Measurements from ENCODE around the gene GDPD3. TPM values are rescaled to one million over a fixed set of nuclear protein-coding genes. Genes with fewer than 3 reads are reported as not detected.

Gene GDPD3
- total and polyA plus RNA-seq, 2 of the 13 experiments (the other 11 are each of a cell fraction or from before 2014, with no cell fraction given): 18.7 to 20.6 TPM

DNA sequence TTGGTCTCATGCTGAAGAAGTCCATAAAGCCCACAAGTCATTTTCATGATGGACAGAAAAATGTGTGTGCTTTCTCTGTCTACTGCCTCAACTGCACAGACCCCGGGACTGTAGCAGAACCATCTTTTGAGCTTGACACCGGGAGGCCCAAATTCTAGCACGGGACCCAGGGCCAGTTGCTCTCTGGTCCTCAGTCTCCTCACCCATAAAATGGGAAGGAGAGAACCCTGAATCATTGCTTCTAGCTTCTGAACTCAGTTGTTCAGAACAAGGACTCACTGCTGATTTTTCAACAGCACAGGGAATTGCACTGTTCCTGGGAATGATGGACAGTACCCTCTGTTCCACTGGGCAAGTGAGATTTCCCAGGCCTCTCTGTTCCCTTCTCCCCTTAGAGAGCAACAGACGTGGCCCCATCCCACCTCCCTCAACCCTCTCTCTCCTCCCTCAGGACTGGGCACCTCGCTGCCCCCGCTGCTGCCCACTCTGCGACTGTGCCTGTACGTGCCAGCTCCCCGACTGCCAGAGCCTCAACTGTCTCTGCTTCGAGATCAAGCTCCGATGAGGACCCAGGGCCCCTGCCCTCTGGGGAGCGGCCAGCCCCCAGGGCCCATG is 50.0 kb downstream of the GDPD3 start (continued):
- TF ChIP-seq, protein P1, sequence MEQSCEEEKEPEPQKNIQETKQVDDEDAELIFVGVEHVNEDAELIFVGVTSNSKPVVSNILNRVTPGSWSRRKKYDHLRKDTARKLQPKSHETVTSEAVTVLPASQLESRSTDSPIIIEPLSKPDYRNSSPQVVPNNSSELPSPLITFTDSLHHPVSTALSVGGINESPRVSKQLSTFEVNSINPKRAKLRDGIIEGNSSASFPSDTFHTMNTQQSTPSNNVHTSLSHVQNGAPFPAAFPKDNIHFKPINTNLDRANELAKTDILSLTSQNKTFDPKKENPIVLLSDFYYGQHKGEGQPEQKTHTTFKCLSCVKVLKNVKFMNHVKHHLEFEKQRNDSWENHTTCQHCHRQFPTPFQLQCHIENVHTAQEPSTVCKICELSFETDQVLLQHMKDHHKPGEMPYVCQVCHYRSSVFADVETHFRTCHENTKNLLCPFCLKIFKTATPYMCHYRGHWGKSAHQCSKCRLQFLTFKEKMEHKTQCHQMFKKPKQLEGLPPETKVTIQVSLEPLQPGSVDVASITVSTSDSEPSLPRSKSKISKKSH (CRISPR knock-in tag; IDR thresholded peaks at IDR 0.05; ENCODE audit: borderline replicate concordance): no peak
- TF ChIP-seq TOE1 (CRISPR knock-in tag; IDR thresholded peaks at IDR 0.05) (peak; percentile 21; the same call in 1 of the 2 replicates), ELF4 (CRISPR knock-in tag; IDR thresholded peaks at IDR 0.05; ENCODE audit: borderline replicate concordance) (no peak), TCF7L2 (IDR thresholded peaks at IDR 0.05; ENCODE audit: low read depth, low read length) (no peak), GATA4 (IDR thresholded peaks at IDR 0.05; ENCODE audit: borderline replicate concordance, low read depth) (no peak), ZNF652 (CRISPR knock-in tag; IDR thresholded peaks at IDR 0.05; ENCODE audit: borderline replicate concordance, low read depth) (no peak), NR3C1 (CRISPR knock-in tag; IDR thresholded peaks at IDR 0.05) (no peak), ZNF484 (CRISPR knock-in tag; IDR thresholded peaks at IDR 0.05; ENCODE audit: borderline replicate concordance, low read depth) (no peak), LCORL (IDR thresholded peaks at IDR 0.05) (no peak), LCORL (CRISPR knock-in tag; IDR thresholded peaks at IDR 0.05) (no peak), SRSF4 (IDR thresholded peaks at IDR 0.05; ENCODE audit: low read depth, low read length, poor library complexity, severe bottlenecking) (no peak), ZNF724P (CRISPR knock-in tag; IDR thresholded peaks at IDR 0.05; ENCODE audit: borderline replicate concordance) (no peak), ZNF124 (CRISPR knock-in tag; IDR thresholded peaks at IDR 0.05) (no peak; the same call in 1 of the 2 replicates), ZNF737 (CRISPR knock-in tag; IDR thresholded peaks at IDR 0.05; ENCODE audit: borderline replicate concordance) (no peak), GABPA (IDR thresholded peaks at IDR 0.05; ENCODE audit: low read depth, low read length) (no peak), GABPA (CRISPR knock-in tag; IDR thresholded peaks at IDR 0.05; ENCODE audit: low read depth) (no peak), ZNF224 (CRISPR knock-in tag; IDR thresholded peaks at IDR 0.05) (no peak), MATR3 (CRISPR knock-in tag; IDR thresholded peaks at IDR 0.05) (no peak), NR2F1 (CRISPR knock-in tag; IDR thresholded peaks at IDR 0.05) (0 out of 4 replicates have a peak, but pooled peaks of 1 of the 2 experiments have one; percentile 19)
- TF ChIP-seq, protein P2, sequence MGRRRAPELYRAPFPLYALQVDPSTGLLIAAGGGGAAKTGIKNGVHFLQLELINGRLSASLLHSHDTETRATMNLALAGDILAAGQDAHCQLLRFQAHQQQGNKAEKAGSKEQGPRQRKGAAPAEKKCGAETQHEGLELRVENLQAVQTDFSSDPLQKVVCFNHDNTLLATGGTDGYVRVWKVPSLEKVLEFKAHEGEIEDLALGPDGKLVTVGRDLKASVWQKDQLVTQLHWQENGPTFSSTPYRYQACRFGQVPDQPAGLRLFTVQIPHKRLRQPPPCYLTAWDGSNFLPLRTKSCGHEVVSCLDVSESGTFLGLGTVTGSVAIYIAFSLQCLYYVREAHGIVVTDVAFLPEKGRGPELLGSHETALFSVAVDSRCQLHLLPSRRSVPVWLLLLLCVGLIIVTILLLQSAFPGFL (CRISPR knock-in tag; IDR thresholded peaks at IDR 0.05): 0 out of 2 replicates have a peak, but pooled peaks have one; percentile 45
- TF ChIP-seq, protein P3, sequence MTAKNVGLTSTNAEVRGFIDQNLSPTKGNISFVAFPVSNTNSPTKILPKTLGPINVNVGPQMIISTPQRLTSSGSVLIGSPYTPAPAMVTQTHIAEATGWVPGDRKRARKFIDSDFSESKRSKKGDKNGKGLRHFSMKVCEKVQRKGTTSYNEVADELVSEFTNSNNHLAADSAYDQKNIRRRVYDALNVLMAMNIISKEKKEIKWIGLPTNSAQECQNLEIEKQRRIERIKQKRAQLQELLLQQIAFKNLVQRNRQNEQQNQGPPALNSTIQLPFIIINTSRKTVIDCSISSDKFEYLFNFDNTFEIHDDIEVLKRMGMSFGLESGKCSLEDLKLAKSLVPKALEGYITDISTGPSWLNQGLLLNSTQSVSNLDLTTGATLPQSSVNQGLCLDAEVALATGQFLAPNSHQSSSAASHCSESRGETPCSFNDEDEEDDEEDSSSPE (CRISPR knock-in tag; IDR thresholded peaks at IDR 0.05): no peak
- TF ChIP-seq, protein P4, sequence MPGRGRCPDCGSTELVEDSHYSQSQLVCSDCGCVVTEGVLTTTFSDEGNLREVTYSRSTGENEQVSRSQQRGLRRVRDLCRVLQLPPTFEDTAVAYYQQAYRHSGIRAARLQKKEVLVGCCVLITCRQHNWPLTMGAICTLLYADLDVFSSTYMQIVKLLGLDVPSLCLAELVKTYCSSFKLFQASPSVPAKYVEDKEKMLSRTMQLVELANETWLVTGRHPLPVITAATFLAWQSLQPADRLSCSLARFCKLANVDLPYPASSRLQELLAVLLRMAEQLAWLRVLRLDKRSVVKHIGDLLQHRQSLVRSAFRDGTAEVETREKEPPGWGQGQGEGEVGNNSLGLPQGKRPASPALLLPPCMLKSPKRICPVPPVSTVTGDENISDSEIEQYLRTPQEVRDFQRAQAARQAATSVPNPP (CRISPR knock-in tag; IDR thresholded peaks at IDR 0.05): no peak
- TF ChIP-seq, protein P5, sequence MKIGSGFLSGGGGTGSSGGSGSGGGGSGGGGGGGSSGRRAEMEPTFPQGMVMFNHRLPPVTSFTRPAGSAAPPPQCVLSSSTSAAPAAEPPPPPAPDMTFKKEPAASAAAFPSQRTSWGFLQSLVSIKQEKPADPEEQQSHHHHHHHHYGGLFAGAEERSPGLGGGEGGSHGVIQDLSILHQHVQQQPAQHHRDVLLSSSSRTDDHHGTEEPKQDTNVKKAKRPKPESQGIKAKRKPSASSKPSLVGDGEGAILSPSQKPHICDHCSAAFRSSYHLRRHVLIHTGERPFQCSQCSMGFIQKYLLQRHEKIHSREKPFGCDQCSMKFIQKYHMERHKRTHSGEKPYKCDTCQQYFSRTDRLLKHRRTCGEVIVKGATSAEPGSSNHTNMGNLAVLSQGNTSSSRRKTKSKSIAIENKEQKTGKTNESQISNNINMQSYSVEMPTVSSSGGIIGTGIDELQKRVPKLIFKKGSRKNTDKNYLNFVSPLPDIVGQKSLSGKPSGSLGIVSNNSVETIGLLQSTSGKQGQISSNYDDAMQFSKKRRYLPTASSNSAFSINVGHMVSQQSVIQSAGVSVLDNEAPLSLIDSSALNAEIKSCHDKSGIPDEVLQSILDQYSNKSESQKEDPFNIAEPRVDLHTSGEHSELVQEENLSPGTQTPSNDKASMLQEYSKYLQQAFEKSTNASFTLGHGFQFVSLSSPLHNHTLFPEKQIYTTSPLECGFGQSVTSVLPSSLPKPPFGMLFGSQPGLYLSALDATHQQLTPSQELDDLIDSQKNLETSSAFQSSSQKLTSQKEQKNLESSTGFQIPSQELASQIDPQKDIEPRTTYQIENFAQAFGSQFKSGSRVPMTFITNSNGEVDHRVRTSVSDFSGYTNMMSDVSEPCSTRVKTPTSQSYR (CRISPR knock-in tag; IDR thresholded peaks at IDR 0.05; ENCODE audit: borderline replicate concordance): no peak

Measured in HepG2 (cell line).